K562 (cell line): Measurements from ENCODE around the gene HLA-DOA. TPM values are rescaled to one million over a fixed set of nuclear protein-coding genes. Genes with fewer than 3 reads are reported as not detected.

Source experiments
- ATAC-seq: fragments of 200-7000 bp; cut with Tn5 transposase; 3 replicates; pipeline ENCODE4 v1.9.1; 2020; ENCODE audit warnings: moderate library complexity
- BruUV-seq: library from RNA; stranded (reverse); fragments of 400-500 nt; replicated peaks from 2 replicates; lab custom pipeline; 2021; lab: Mats Ljungman, UMichigan
- CTCF ChIA-PET: fragments of 300-600 bp; formaldehyde crosslinking; extraction: SDS; loops from one replicate; lab custom pipeline; 2021; ENCODE audit warnings: low intra/inter-chr PET ratio; lab: Yijun Ruan, JAX
- POLR2A ChIA-PET: fragments of 300-600, 350-650 bp; sonication (Branson Sonifier 250); formaldehyde crosslinking; extraction: SDS; loops from one replicate; lab custom pipeline; 2021; ENCODE audit warnings: antibody characterized with exemption, inconsistent platforms; lab: Yijun Ruan, JAX
- DNase-seq, 4 experiments: peaks; one replicate each; pipeline versions ENCODE4 v3.0.0 to v3.0.0-alpha.2; 2011 to 2018; ENCODE audit warnings: low spot score in 3 of 4, mixed read lengths in 3 of 4; ENCODE audit errors: extremely low read depth in 1 of 4
- FAIRE-seq: peaks from 2 replicates; lab custom pipeline; 2011; peaks lifted over from hg19 to GRCh38; lab: Jason Lieb, UNC
- H2AFZ ChIP-seq: 2 replicates; pipeline ENCODE4 v1.6.0; 2011; ENCODE audit warnings: low read depth, low read length, control low read depth, inconsistent platforms
- H3K27ac ChIP-seq: fragments of 200-600 bp; 3 replicates; pipeline ENCODE4 v1.8.0; 2011; ENCODE audit warnings: low read depth, mild to moderate bottlenecking, control low read depth, inconsistent platforms, low read length, moderate library complexity, mixed read lengths; ENCODE audit errors: extremely low read depth
- H3K27me3 ChIP-seq, 2 experiments: fragments of 300-600 bp in 1 of 2; 2 replicates in 1 of 2; 3 replicates in 1 of 2; pipeline versions ENCODE4 v1.6.0 to v1.8.0; 2011; ENCODE audit warnings: inconsistent platforms in 2 of 2, low read length in 2 of 2, mild to moderate bottlenecking in 1 of 2, mixed read lengths in 1 of 2, moderate library complexity in 1 of 2; ENCODE audit not compliant: control insufficient read depth in 2 of 2, insufficient read depth in 2 of 2
- H3K36me3 ChIP-seq: fragments of 300-600 bp; 3 replicates; pipeline ENCODE4 v1.8.0; 2011; ENCODE audit warnings: mild to moderate bottlenecking, low read length, inconsistent platforms; ENCODE audit not compliant: control insufficient read depth, insufficient read depth
- H3K4me1 ChIP-seq, 2 experiments: fragments of 200-600 bp in 1 of 2; replicated peaks in 1 of 2; 2 replicates in 1 of 2; 3 replicates in 1 of 2; pipeline versions ENCODE4 v1.5.1 to v1.8.0; 2011; ENCODE audit warnings: inconsistent platforms in 2 of 2, low read length in 2 of 2, mild to moderate bottlenecking in 1 of 2, mixed read lengths in 1 of 2, moderate library complexity in 1 of 2; ENCODE audit not compliant: control insufficient read depth in 2 of 2, insufficient read depth in 2 of 2
- H3K4me2 ChIP-seq: 2 replicates; pipeline ENCODE4 v1.6.1; 2011; ENCODE audit warnings: low read length, control low read depth, inconsistent platforms, mixed read lengths; ENCODE audit not compliant: insufficient read depth
- H3K4me3 ChIP-seq: fragments of 200-600 bp; sonication (generic), shearing (Covaris generic); 2 replicates; pipeline ENCODE4 v1.5.1; 2016; ENCODE audit warnings: control low read depth, inconsistent platforms
- H3K79me2 ChIP-seq: fragments of 200-600 bp; 3 replicates; pipeline ENCODE4 v1.8.0; 2011; ENCODE audit warnings: low read length, inconsistent platforms; ENCODE audit not compliant: control insufficient read depth, insufficient read depth
- H3K9ac ChIP-seq, 2 experiments: 2 replicates each; pipeline versions ENCODE4 v1.6.0 to v1.6.1; 2011; ENCODE audit warnings: low read depth in 2 of 2, low read length in 2 of 2, control low read depth in 1 of 2, inconsistent platforms in 1 of 2, mild to moderate bottlenecking in 1 of 2, mixed read lengths in 1 of 2; ENCODE audit not compliant: insufficient read depth in 1 of 2
- H3K9me1 ChIP-seq: one replicate; pipeline ENCODE4 v1.6.0; 2011; ENCODE audit warnings: inconsistent platforms, mild to moderate bottlenecking, low read length, moderate library complexity; ENCODE audit not compliant: control insufficient read depth, insufficient read depth
- H3K9me3 ChIP-seq: replicated peaks from 2 replicates; pipeline ENCODE4 v1.5.1; 2011; ENCODE audit warnings: low read depth, low read length, inconsistent platforms; ENCODE audit not compliant: control insufficient read depth, insufficient read depth
- H4K20me1 ChIP-seq: replicated peaks from 2 replicates; pipeline ENCODE4 v1.6.1; 2011; ENCODE audit warnings: low read length, inconsistent platforms, mixed read lengths; ENCODE audit not compliant: control insufficient read depth, insufficient read depth
- DMBX1 ChIP-seq: fragments of 250-450 bp; sonication (Bioruptor Pico); IDR thresholded peaks from 2 replicates; pipeline ENCODE4 v1.8.0; 2022; ENCODE audit warnings: inconsistent platforms, mild to moderate bottlenecking, moderate library complexity, borderline replicate concordance
- ELF2 ChIP-seq: fragments of 250-450 bp; sonication (Bioruptor Pico); IDR thresholded peaks from 2 replicates; pipeline ENCODE4 v1.5.0; 2021; ENCODE audit warnings: mild to moderate bottlenecking
- HIVEP1 ChIP-seq: fragments of 250-450 bp; sonication (Bioruptor Pico); IDR thresholded peaks from 2 replicates; pipeline ENCODE4 v1.4.0; 2020; ENCODE audit warnings: mild to moderate bottlenecking
- KAT7 ChIP-seq: sonication (generic); formaldehyde crosslinking; IDR thresholded peaks from 2 replicates; pipeline ENCODE4 v1.8.0; 2022; ENCODE audit warnings: missing genetic modification reagents, mild to moderate bottlenecking, borderline replicate concordance
- NBN ChIP-seq: fragments of 450-650 bp; IDR thresholded peaks from 2 replicates; pipeline ENCODE4 v1.6.1; 2016; ENCODE audit warnings: low read depth, mild to moderate bottlenecking
- OTX1 ChIP-seq: fragments of 450-650 bp; formaldehyde crosslinking; IDR thresholded peaks from 2 replicates; pipeline ENCODE4 v1.4.0; 2022; ENCODE audit warnings: mild to moderate bottlenecking
- PHF8 ChIP-seq: fragments of 200-600 bp; sonication (generic); IDR thresholded peaks from 2 replicates; pipeline ENCODE4 v1.6.1; 2012; ENCODE audit warnings: mixed run types, mild to moderate bottlenecking, inconsistent platforms, low read length, moderate library complexity, borderline replicate concordance
- POLR2G ChIP-seq: fragments of 200-400 bp; formaldehyde crosslinking; IDR thresholded peaks from 2 replicates; pipeline ENCODE4 v1.6.1; 2017; ENCODE audit warnings: low read depth, mild to moderate bottlenecking, antibody characterized with exemption, low read length, moderate library complexity
- POU5F1 ChIP-seq: fragments of 150-350 bp; IDR thresholded peaks from 2 replicates; pipeline ENCODE4 v1.6.1; 2014; ENCODE audit warnings: borderline replicate concordance, low read length, low read depth, mild to moderate bottlenecking; ENCODE audit not compliant: partially characterized antibody
- PTTG1 ChIP-seq: fragments of 450-650 bp; IDR thresholded peaks from 2 replicates; pipeline ENCODE4 v1.6.1; 2016; ENCODE audit warnings: low read depth, mild to moderate bottlenecking, missing genetic modification characterization, missing compliant biosample characterization
- SIRT6 ChIP-seq: IDR thresholded peaks from one replicate; pipeline ENCODE4 v1.6.1; 2012; ENCODE audit warnings: low read depth, mild to moderate bottlenecking, control low read depth, inconsistent platforms, low read length, moderate library complexity
- ZBTB17 ChIP-seq: fragments of 450-650 bp; formaldehyde crosslinking; IDR thresholded peaks from 2 replicates; pipeline ENCODE4 v1.4.0; 2020; ENCODE audit warnings: mild to moderate bottlenecking
- ZNF561 ChIP-seq: fragments of 450-650 bp; formaldehyde crosslinking; conservative IDR thresholded peaks from 2 replicates; pipeline ENCODE4 v1.4.0; 2020; ENCODE audit warnings: mild to moderate bottlenecking, moderate library complexity
- ZNF589 ChIP-seq: fragments of 200-800 bp; sonication (Bioruptor generic); IDR thresholded peaks from 2 replicates; pipeline ENCODE4 v1.6.1; 2016; ENCODE audit warnings: low read depth, missing genetic modification characterization, missing compliant biosample characterization
- WGBS: fragments of 100-300 bp; shearing (Covaris generic); methylation state at CpG from one replicate; pipeline ENCODE4 v1.1.6; 2016; ENCODE audit warnings: low coverage, mixed read lengths; ENCODE audit not compliant: insufficient coverage; ENCODE audit errors: missing lambda C conversion rate; 5-methylcytosine and 5-hydroxymethylcytosine counted together
- in situ Hi-C: fragments of 300-500 bp; cut with MboI; formaldehyde crosslinking; loops from 4 replicates; pipeline ENCODE4 v1.15.0; 2018; ENCODE audit warnings: inconsistent platforms, mixed read lengths
- intact Hi-C: fragments of 100-400 bp; cut with micrococcal nuclease; formaldehyde crosslinking; loops from 2 replicates; pipeline ENCODE4 v1.14.2; 2022
- polyA plus RNA-seq, 8 experiments: library from polyadenylated mRNA; depleted of rRNA in 4 of 8; stranded (reverse) in 5 of 8; unstranded in 3 of 8; fragments of >200 nt; fragmentation: Nextera tagmentation in 2 of 8; fragmentation: Illumina TruSeq in 1 of 8; extraction: Ambion mirVana in 2 of 8; extraction: Trizol in 1 of 8; gene quantifications; 2 replicates each; pipeline versions ENCODE4 v1.2.1 to v1.2.3, GENCODE V29; 2011 to 2014; ENCODE audit warnings: inconsistent platforms in 1 of 8, missing spikeins in 1 of 8
- total RNA-seq, 7 experiments: library from RNA; depleted of rRNA in 6 of 7; stranded (reverse); fragments of >200 nt in 6 of 7; fragmentation: Illumina TruSeq in 2 of 7; extraction: Trizol in 2 of 7; gene quantifications; 2 replicates each; pipeline versions ENCODE4 v1.2.1 to v1.2.3, GENCODE V29; 2011 to 2021; ENCODE audit warnings: low replicate concordance in 1 of 7
- TF ChIP-seq, protein P1 (sequence below): fragments of 450-650 bp; formaldehyde crosslinking; IDR thresholded peaks from 2 replicates; pipeline ENCODE4 v1.4.0; 2022; ENCODE audit warnings: missing genetic modification characterization
- TF ChIP-seq, protein P2 (sequence below): sonication (generic); formaldehyde crosslinking; IDR thresholded peaks from 2 replicates; pipeline ENCODE4 v1.5.0; 2020; ENCODE audit warnings: missing genetic modification reagents
- TF ChIP-seq, protein P3 (sequence below): fragments of 250-450 bp; sonication (Bioruptor Pico); IDR thresholded peaks from 2 replicates; pipeline ENCODE4 v1.5.0; 2022; ENCODE audit warnings: mild to moderate bottlenecking

HLA-DOA gene
- total and polyA plus RNA-seq, 9 of the 15 experiments (the other 6 are each of a cell fraction or from before 2014, with no cell fraction given) = 0.07 TPM; not detected in 8

DNA sequence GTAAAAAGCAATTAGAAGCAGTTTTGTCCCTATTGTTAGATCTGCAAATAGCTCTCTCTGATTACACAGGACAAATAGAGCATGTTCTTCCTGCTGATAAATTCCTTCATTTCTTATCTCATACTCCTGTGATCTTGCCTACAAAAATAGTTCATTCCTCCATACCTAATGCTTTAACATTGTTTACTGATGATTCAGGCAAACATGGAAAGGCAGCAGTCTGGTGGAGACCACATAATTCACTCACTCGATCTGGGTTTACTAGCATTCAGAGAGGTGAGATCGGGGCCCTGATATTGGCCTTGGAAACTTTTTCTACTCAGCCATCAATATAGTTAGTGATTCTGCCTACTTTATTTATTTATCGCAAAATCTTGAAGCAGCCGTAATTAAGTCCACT is 43.8 kb upstream of the HLA-DOA start:
- FAIRE-seq = no peak
- H3K4me1 ChIP-seq = no peaks in the 10 kb centered on the region
- TF ChIP-seq ZNF561 (CRISPR knock-in tag) (no peak), OTX1 (CRISPR knock-in tag) (no peak), ELF2 (CRISPR knock-in tag) (no peak), POU5F1 (no peak), PTTG1 (tag) (no peak), NBN (no peak), KAT7 (CRISPR knock-in tag) (no peak), POLR2G (no peak), DMBX1 (no peak), ZBTB17 (CRISPR knock-in tag) (no peak), PHF8 (no peak), HIVEP1 (CRISPR knock-in tag) (no peak), SIRT6 (no peak), ZNF589 (no peak)
- TF ChIP-seq, protein P1, sequence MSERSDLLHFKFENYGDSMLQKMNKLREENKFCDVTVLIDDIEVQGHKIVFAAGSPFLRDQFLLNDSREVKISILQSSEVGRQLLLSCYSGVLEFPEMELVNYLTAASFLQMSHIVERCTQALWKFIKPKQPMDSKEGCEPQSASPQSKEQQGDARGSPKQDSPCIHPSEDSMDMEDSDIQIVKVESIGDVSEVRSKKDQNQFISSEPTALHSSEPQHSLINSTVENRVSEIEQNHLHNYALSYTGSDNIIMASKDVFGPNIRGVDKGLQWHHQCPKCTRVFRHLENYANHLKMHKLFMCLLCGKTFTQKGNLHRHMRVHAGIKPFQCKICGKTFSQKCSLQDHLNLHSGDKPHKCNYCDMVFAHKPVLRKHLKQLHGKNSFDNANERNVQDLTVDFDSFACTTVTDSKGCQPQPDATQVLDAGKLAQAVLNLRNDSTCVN (CRISPR knock-in tag) = no peak
- TF ChIP-seq, protein P2, sequence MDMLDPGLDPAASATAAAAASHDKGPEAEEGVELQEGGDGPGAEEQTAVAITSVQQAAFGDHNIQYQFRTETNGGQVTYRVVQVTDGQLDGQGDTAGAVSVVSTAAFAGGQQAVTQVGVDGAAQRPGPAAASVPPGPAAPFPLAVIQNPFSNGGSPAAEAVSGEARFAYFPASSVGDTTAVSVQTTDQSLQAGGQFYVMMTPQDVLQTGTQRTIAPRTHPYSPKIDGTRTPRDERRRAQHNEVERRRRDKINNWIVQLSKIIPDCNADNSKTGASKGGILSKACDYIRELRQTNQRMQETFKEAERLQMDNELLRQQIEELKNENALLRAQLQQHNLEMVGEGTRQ (CRISPR knock-in tag) = no peak
- TF ChIP-seq, protein P3, sequence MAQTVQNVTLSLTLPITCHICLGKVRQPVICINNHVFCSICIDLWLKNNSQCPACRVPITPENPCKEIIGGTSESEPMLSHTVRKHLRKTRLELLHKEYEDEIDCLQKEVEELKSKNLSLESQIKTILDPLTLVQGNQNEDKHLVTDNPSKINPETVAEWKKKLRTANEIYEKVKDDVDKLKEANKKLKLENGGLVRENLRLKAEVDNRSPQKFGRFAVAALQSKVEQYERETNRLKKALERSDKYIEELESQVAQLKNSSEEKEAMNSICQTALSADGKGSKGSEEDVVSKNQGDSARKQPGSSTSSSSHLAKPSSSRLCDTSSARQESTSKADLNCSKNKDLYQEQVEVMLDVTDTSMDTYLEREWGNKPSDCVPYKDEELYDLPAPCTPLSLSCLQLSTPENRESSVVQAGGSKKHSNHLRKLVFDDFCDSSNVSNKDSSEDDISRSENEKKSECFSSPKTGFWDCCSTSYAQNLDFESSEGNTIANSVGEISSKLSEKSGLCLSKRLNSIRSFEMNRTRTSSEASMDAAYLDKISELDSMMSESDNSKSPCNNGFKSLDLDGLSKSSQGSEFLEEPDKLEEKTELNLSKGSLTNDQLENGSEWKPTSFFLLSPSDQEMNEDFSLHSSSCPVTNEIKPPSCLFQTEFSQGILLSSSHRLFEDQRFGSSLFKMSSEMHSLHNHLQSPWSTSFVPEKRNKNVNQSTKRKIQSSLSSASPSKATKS (CRISPR knock-in tag) = no peak
- no TSS peak for BruUV-seq
- no peaks in the 10 kb centered on the region for H3K9me3 ChIP-seq
- DNase-seq = no peak
- no peak for ATAC-seq
- H3K9me1 ChIP-seq = no peaks in the 10 kb centered on the region
- ChIA-PET CTCF (no interaction called here), POLR2A (interaction anchor here (0.6 to 1.5 kb wide), 2 partner anchors 9 to 175 kb away, joined by 4 to 6 read pairs; no protein-coding TSS in a partner anchor)
- intact Hi-C loops (no loop called here), in situ Hi-C loops (no loop called here)
- no peak overlapping the region for H2AFZ ChIP-seq
- H3K79me2 ChIP-seq = no peaks in the 10 kb centered on the region
- no peak overlapping the region for H3K27ac ChIP-seq
- no peaks in the 10 kb centered on the region for H3K36me3 ChIP-seq
- H4K20me1 ChIP-seq = no peaks in the 10 kb centered on the region
- no peak overlapping the region for H3K4me2 ChIP-seq
- no peak overlapping the region for H3K4me3 ChIP-seq
- H3K9ac ChIP-seq = no peak overlapping the region
- peaks cover 7 to 14% of the 10 kb centered on the region in 2 experiments; a peak in 3 of 5 replicates for H3K27me3 ChIP-seq
- 8% methylated on average over 4 of the region's 4 CpGs for WGBS
